GM03348 (cell line): ENCODE results near the gene TUBA1B.

Experiments used
- DNase-seq: peaks from one replicate; pipeline ENCODE4 v3.0.0; 2012; ENCODE audit warnings: low spot score

Gene TUBA1B

DNA sequence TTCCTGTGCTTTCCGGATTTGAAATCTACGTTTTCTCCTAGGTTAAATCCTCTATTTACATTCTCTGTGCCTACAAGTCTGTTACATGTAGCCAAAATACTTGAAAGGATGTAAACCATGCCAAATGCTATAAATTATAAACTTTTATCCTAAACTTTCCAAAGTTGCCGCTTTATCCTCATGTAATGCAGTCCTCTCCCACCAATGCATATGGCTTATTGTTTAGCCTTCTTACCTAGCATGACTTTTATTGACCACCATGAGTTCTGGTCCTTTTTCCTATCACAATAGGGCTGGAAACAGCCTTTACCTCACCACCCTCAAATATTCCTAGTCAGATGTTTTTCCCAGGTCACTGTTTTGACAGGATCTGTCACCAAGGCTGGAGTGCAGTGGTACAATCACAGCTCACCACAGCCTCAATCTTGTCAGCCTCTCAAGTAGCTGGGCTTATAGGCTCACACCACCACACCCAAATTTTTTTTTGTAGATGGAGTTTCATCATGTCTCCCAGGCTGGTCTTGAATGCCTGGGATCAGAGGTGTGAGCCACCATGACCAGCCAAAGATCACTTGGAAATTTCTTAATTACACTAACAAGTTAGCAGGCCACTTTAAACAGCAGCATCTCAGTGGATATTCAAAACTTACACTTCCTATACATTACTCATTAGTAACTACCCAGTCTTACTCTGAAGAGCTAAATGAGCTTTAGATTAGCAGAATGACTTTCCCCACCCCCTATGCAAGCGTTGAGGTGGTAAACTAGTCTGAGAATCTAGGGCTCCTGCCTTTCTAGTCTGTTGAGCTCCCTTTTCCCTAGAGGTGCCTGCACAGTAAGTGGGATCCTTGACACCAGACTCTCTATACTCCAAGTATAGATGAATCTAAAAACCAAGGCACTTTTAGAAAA lies 4.1 kb downstream of the TUBA1B start:
- DNase-seq = no peak

- peak; percentile 78 for DNase-seq
Observed at GRCh38 chr12:49121047-49121696, 10.0 kb downstream of the TUBA1B start.

DNA sequence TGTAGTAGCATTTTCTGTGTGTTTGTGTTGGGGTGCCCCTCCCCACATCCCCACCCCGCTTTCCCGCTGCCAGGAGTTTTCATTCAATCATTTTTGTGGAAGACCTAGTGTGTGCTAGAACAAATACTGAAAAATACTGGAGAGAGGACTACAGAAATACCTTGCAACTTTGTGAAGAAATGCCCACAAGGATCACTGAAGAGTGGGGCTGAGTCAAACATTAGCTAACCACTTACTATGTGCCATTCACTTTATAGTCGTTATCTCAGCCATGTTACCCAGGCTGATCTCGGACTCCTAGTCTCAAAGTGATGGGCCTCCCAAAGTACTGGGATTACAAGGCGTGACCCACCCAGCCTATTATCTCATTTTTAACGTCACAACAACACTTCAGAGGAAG lies 20.0 kb downstream of the TUBA1B start:
- no peak for DNase-seq

DNA sequence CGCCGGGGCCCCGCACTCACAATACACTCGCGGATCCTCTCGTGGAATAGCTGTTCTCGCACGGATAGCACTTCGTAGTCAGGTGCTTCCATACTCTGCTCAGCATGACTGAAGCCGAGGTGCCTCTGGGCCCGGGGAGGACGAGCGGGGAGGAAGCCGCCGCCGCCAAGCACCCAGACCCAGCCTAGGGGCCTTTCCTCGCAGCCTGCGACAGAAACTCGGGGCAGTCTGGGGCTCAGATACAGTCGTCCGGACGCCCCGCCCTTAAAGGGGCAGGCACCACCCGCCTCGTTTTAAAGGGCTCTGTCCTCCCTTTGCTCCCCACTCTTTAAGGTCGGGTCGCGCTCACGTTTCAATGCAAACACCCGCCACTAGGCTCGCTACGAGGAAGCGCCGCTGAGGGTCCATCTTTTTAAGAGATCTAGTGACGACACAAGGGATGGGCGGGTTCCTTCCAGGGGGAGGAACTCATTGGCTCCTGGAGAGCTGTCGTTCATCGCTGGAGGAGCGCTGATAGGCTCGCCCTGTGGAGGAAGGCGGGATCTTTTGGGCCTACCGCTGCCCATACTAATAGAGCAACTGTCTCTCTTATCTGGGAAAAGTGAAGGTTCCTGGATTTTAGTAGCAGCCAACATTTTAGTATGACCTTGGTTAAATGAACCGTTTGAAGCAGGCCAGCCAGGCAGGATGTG lies 20.6 kb downstream of the TUBA1B start, which contains the start of gene LMBR1L:
Gene LMBR1L, minus strand, starts transcription at position 384 of the 692 bp plus-strand sequence. Its CDS starts 292 bp downstream, at position 92.
- DNase-seq = peak; percentile 99

DNA sequence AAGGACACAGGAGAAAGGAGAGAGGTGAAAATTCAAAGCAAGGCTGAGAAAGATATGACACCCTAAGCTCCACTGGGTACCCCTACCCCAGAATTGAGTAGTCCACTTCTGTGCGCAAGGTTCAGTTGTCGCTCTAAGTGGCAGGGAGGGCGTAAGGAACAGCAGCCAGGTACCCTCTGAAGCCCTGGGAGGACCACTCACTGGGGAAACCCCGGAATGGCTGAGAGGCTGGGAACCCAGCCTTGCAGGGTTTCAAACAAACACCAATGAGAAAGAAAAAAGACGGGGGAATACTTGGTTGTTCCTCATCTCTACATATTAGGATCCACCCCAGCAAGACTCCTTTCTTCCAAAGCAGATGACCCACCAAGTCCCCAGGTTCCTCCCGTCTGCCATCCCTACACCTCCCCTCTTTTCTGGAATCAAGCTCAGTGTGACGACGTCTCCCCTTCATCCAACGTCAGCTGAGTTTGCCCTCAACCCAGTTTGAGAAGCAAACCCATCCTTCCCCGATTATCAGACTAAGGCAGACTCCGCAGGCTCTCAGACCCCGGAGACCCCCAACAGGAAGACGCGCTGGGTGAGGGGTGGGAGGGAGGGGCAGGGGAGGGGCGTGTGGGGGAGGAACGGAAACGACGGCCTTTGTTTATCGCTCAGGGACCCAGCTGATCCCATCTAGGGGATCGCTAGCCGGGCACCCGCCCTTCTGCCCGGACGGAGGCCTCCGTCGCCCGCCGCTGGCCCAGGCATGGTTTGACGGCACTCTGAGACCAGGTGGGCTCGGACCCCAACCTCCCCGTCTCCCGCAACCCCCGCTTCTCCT lies 21.3 kb downstream of the TUBA1B start:
- DNase-seq = peak; percentile 44

GRCh38 chr12:49108958-49109404 lies 22.2 kb downstream of the TUBA1B start:
- DNase-seq = peak; percentile 63

- DNase-seq = no peak
Observed at GRCh38 chr12:49105504-49106084, 25.6 kb downstream of the TUBA1B start.

- no peak for DNase-seq
Observed at GRCh38 chr12:49104822-49105221, 26.4 kb downstream of the TUBA1B start.

GRCh38 chr12:49100380-49100779 lies 30.8 kb downstream of the TUBA1B start:
- no peak for DNase-seq

GRCh38 chr12:49098703-49099102 lies 32.5 kb downstream of the TUBA1B start:
- DNase-seq = no peak

DNA sequence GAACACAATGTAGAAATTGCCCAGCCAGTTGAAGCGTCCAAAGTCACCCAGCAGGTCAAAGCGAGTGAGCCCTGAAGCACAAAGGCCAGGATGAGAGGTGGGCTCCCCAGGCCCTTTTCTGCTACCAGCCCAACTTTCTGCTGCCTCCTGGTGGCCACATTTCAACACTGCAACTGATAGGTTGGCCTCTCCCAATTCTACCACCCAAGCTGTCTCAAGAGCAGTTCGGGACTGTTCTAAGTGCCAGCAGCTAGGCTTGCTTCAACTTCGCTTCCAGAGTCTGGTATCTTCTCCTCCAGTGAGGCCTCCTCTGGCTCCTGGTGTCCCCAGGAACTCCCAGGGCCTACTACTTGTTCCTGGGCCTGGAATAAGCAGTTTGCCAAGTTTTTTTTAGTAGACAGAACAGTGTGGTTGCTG lies 33.2 kb downstream of the TUBA1B start:
- DNase-seq = peak; percentile 65

- no peak for DNase-seq
Observed at GRCh38 chr12:49097381-49097780, 33.8 kb downstream of the TUBA1B start.

- DNase-seq = no peak
Observed at GRCh38 chr12:49094975-49095365, 36.2 kb downstream of the TUBA1B start.

DNA sequence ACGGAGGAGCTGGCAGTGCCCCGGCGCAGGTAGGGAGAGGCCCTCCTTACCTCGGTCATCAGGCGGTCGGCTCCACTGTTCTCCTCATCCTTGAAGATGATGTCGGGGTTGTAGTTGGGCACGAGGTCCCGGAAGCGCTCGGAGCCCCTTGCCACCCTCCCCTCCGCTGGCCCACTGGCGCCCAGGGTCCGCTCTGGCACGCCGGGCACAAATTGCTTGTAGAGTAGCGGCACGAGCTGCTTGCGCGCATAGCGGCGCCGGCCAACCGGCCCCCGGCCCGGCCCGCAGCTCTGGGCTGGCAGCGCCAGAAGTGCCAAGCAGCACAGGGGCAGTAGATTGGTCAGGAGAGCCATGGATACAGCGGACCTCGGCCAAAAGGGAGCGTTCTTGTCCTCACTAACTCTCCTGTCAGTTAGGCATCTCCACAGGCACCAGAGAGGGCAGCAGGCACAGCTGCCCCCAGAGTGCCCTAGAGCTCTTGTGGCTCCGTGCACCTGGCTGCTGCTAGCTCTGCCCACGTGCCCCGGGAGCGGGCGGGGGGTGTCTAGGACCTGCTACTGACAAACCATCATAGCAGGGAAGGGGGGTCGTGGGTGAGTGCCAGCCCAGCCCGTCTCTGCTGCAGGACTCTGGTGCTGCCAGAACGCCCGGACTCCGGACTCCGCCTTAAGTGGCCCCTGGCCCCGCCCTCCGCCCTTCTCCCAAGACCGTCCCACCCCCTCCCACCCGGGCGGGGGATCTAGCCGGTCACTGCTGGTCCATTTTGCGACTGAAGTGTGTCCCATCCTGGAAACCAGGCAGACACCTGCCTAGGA lies 36.8 kb downstream of the TUBA1B start, which contains the start of gene DHH:
Gene DHH, minus strand, starts transcription at position 642 of the 815 bp plus-strand sequence. Its CDS starts 289 bp downstream, at position 353.
- peak; percentile 35 for DNase-seq

DNA sequence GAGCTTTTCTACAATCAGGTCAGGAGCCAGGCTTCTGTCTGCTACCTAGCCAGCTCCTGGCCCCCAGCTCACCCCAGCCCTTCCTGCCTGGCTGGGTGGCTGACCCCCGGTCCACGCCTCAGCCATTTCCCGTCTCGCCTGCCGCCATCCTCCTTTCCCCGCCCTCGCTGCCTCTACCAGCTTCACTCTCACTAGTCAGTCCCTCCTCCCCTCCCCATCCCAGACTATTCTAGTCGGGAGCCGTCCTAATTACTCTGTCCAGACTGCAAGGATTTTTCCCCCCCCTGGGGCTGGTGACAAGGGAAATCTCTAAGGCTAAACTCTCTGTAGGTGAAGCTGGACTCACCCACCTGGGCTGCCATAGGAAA lies 37.4 kb downstream of the TUBA1B start:
- no peak for DNase-seq

DNA sequence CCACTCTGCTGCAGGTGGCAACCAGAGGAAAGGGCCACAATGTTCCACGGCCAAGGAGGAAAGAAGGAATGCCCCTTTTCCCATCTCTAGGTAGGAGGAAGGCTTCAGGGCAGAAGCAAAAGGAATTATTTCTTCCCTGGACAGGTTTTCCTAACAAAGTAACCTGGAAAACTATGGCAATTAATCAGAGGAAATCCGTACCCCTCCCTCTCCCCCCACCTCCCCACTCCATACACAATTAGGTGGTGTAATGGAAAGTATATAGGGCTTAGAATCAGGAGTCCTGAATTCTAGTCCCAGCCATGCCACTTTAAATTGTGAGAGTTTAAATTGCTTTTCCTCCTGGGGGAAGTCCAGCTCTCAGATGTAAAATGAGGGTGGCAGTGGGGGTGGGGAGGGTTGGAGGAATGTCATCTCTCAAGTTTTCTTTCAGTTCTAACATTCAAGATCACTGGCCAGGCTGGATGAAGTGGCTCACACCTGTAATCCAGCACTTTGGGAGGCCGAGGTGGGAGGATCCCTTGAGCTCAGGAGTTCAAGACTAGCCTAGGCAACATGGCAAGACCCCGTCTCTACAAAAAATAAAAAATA lies 38.3 kb downstream of the TUBA1B start:
- DNase-seq = no peak

DNA sequence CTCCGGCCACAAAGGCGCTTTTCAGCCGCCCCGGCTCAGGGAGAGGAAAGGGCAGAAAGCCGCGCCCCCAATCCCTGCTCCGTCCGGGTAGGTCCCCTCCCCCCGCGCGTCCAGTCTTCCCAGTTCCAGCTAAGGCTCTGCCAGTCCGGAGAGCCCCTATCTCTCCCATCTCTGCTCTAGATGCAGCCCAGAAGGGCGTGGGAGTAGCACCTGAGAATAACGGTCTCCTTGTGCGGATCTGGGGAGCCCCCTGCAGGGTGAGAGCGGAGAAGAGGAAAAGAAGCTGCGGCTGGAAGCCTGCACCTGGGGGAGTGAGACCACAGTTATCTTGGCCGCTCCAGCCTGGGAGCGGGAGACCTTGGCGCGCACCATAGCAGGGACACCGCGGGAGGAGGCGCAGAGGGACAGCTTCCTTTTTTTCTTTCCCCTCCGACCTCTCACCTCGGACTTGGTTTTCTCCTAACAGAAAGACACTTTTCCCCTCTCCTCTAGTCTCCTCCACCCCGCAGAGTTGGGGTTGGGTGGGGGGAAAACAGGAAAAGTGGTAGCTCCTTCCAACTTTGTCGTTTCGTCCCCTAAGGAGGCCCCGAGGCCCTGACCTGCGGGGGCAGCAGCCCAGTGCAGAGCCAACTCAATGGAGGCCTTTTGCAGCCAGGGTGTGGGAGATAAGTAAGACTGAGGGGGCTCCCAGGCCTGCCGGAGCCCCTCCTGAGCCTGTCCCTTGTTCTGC lies 38.9 kb downstream of the TUBA1B start:
- DNase-seq = peak; percentile 65

DNA sequence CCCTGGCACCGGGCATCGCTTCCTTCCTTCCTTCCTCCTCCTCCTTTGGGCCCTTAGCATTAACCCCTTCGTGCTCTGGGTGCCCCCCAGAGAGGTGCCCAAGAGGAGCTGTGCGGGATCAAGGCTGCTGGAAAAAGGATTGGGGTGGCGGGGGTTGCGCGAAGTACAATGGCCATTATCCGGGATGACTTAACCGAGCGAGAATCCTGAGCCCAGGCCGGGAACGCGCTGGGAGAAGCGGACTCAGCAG lies 39.4 kb downstream of the TUBA1B start:
- DNase-seq = no peak

GRCh38 chr12:49091056-49091835 lies 39.9 kb downstream of the TUBA1B start:
- DNase-seq = no peak
